Effector CD8-positive, alpha-beta T cell (primary cell): ENCODE results near the gene CACNB4.

Experiments used
- DNase-seq: peaks from one replicate; lab custom pipeline; 2025; lab: John Stamatoyannopoulos, UW

Gene CACNB4

GRCh38 chr2:151783133-151783520, 315.7 kb downstream of the CACNB4 start:
- no peak for DNase-seq
